Measurements from ENCODE around the gene JAM3. TPM values are rescaled to one million over a fixed set of nuclear protein-coding genes. Genes with fewer than 3 reads are reported as not detected.
A peak's percentile ranks its signal among the peaks of the same experiment; 100 is the strongest.

JAM3 gene
- total RNA-seq, 1 experiment from 2014 or later, result 1.5 TPM

GRCh38 chr11:134037046-134037908, 31.6 kb upstream of the JAM3 start:
- no peak overlapping the region for H3K27ac Mint-ChIP-seq (ENCODE audit: unreplicated experiment)
- DNase-seq, result peak; percentile 69
- Histone ChIP-seq H3K9me3 (no peaks in the 10 kb centered on the region), H3K36me3 (ENCODE audit: control insufficient read depth, insufficient read depth, low read length) (no peaks in the 10 kb centered on the region), H3K27me3 (replicated peaks; ENCODE audit: control insufficient read depth, insufficient read depth, low read length) (no peaks in the 10 kb centered on the region; the same call in 1 of the 2 replicates), H3K4me3 (ENCODE audit: low read depth, low read length) (peak overlapping the region; percentile 51), H3K4me1 (0 out of 2 replicates have a peak, but pooled peaks cover 3% of the 10 kb centered on the region)
- TF ChIP-seq CTCF (IDR thresholded peaks at IDR 0.05; ENCODE audit: insufficient read depth in 1 of 2, low read depth in 1 of 2, low read length in 1 of 2, severe bottlenecking in 1 of 2, unreplicated experiment in 1 of 2), result no peak
- no peaks in the 10 kb centered on the region for H3K4me1 Mint-ChIP-seq (ENCODE audit: low read depth, unreplicated experiment)
- H3K27me3 Mint-ChIP-seq (ENCODE audit: insufficient read depth, unreplicated experiment), result peaks cover 7% of the 10 kb centered on the region
- BruUV-seq (replicated peaks), result no TSS peak
- CTCF ChIA-PET, result interaction anchor here (0.6 to 2.2 kb wide), 6 partner anchors 8 to 109 kb away, joined by 3 to 11 read pairs (median 4); no protein-coding TSS in a partner anchor
- no peaks in the 10 kb centered on the region for H3K9me3 Mint-ChIP-seq (ENCODE audit: unreplicated experiment)
- POLR2A ChIA-PET, result interaction anchor here (0.9 kb wide), 1 partner anchor 110 kb away, joined by 4 read pairs; no protein-coding TSS in a partner anchor
- no peaks in the 10 kb centered on the region for H3K36me3 Mint-ChIP-seq (ENCODE audit: insufficient read depth, unreplicated experiment)
- intact Hi-C loops (cut with micrococcal nuclease; ENCODE audit: unreplicated experiment), result loop anchor here (2.0 kb wide), 1 partner anchor 110 kb away; no protein-coding TSS in a partner anchor
- peak overlapping the region; percentile 73 for H3K4me3 Mint-ChIP-seq (ENCODE audit: unreplicated experiment)

- ChIA-PET CTCF (interaction anchor here (3.1 kb wide), 1 partner anchor 12 kb away, joined by 17 read pairs; no protein-coding TSS in a partner anchor), POLR2A (no interaction called here)
- Histone ChIP-seq H3K36me3 (ENCODE audit: control insufficient read depth, insufficient read depth, low read length) (no peaks in the 10 kb centered on the region), H3K9me3 (no peaks in the 10 kb centered on the region), H3K27me3 (replicated peaks; ENCODE audit: control insufficient read depth, insufficient read depth, low read length) (no peaks in the 10 kb centered on the region), H3K4me3 (ENCODE audit: low read depth, low read length) (no peak overlapping the region), H3K4me1 (0 out of 2 replicates have a peak, but pooled peaks cover 3% of the 10 kb centered on the region)
- intact Hi-C loops (cut with micrococcal nuclease; ENCODE audit: unreplicated experiment), result no loop called here
- DNase-seq, result no peak
- BruUV-seq (replicated peaks), result no TSS peak
- H3K27ac Mint-ChIP-seq (ENCODE audit: unreplicated experiment), result no peak overlapping the region
- peak overlapping the region; percentile 8 for H3K4me3 Mint-ChIP-seq (ENCODE audit: unreplicated experiment)
- TF ChIP-seq CTCF (IDR thresholded peaks at IDR 0.05; ENCODE audit: insufficient read depth in 1 of 2, low read depth in 1 of 2, low read length in 1 of 2, severe bottlenecking in 1 of 2, unreplicated experiment in 1 of 2), result no peak
- H3K36me3 Mint-ChIP-seq (ENCODE audit: insufficient read depth, unreplicated experiment), result no peaks in the 10 kb centered on the region
- peaks cover 6% of the 10 kb centered on the region for H3K27me3 Mint-ChIP-seq (ENCODE audit: insufficient read depth, unreplicated experiment)
- no peaks in the 10 kb centered on the region for H3K4me1 Mint-ChIP-seq (ENCODE audit: low read depth, unreplicated experiment)
- H3K9me3 Mint-ChIP-seq (ENCODE audit: unreplicated experiment), result no peaks in the 10 kb centered on the region
These were observed 29.9 kb upstream of the JAM3 start for GRCh38 chr11:134038897-134039470.

- no peak overlapping the region for H3K4me3 Mint-ChIP-seq (ENCODE audit: unreplicated experiment)
These were observed 29.0 kb upstream of the JAM3 start for GRCh38 chr11:134039726-134040385.

More at GRCh38 chr11:134039726-134040385, 29.0 kb upstream of the JAM3 start:
- no peaks in the 10 kb centered on the region for H3K36me3 ChIP-seq (ENCODE audit: control insufficient read depth, insufficient read depth, low read length)
- Mint-ChIP-seq H3K27me3 (ENCODE audit: insufficient read depth, unreplicated experiment) (peaks cover 6% of the 10 kb centered on the region), H3K9me3 (ENCODE audit: unreplicated experiment) (no peaks in the 10 kb centered on the region), H3K4me1 (ENCODE audit: low read depth, unreplicated experiment) (no peaks in the 10 kb centered on the region), H3K27ac (ENCODE audit: unreplicated experiment) (no peak overlapping the region), H3K36me3 (ENCODE audit: insufficient read depth, unreplicated experiment) (no peaks in the 10 kb centered on the region)
- no peaks in the 10 kb centered on the region for H3K27me3 ChIP-seq (replicated peaks; ENCODE audit: control insufficient read depth, insufficient read depth, low read length)
- no peak overlapping the region for H3K4me3 ChIP-seq (ENCODE audit: low read depth, low read length)
- ChIA-PET CTCF (interaction anchor here (3.1 kb wide), 1 partner anchor 11 kb away, joined by 17 read pairs; no protein-coding TSS in a partner anchor), POLR2A (no interaction called here)
- no peak for TF ChIP-seq CTCF (IDR thresholded peaks at IDR 0.05; ENCODE audit: insufficient read depth in 1 of 2, low read depth in 1 of 2, low read length in 1 of 2, severe bottlenecking in 1 of 2, unreplicated experiment in 1 of 2)
- intact Hi-C loops (cut with micrococcal nuclease; ENCODE audit: unreplicated experiment), result no loop called here
- no peaks in the 10 kb centered on the region for H3K4me1 ChIP-seq
- no peaks in the 10 kb centered on the region for H3K9me3 ChIP-seq
- no peak for DNase-seq
- BruUV-seq (replicated peaks), result no TSS peak
